Osteocyte (in vitro differentiated cells): ENCODE data around the gene HSD3B7. TPM values are rescaled to one million over a fixed set of nuclear protein-coding genes. Genes with fewer than 3 reads are reported as not detected.
A peak's percentile ranks its signal among the peaks of the same experiment; 100 is the strongest.

ENCODE experiments used
- DNase-seq: peaks from one replicate; pipeline ENCODE4 v3.0.0; 2021; ENCODE audit warnings: mixed read lengths; ENCODE audit not compliant: unreplicated experiment; ENCODE audit errors: extremely low spot score
- H3K27ac Mint-ChIP-seq: one replicate; pipeline ENCODE4 v1.8.0; 2021; ENCODE audit warnings: mild to moderate bottlenecking, mixed read lengths; ENCODE audit not compliant: unreplicated experiment
- H3K27me3 Mint-ChIP-seq: one replicate; pipeline ENCODE4 v1.8.0; 2021; ENCODE audit warnings: mixed read lengths; ENCODE audit not compliant: unreplicated experiment
- H3K36me3 Mint-ChIP-seq: one replicate; pipeline ENCODE4 v1.8.0; 2021; ENCODE audit warnings: mixed read lengths; ENCODE audit not compliant: unreplicated experiment
- H3K4me1 Mint-ChIP-seq: one replicate; pipeline ENCODE4 v1.8.0; 2021; ENCODE audit warnings: mixed read lengths; ENCODE audit not compliant: unreplicated experiment
- H3K4me3 Mint-ChIP-seq: one replicate; pipeline ENCODE4 v1.8.0; 2021; ENCODE audit warnings: mild to moderate bottlenecking, moderate library complexity, mixed read lengths; ENCODE audit not compliant: unreplicated experiment
- H3K9me3 Mint-ChIP-seq: one replicate; pipeline ENCODE4 v1.8.0; 2021; ENCODE audit warnings: mixed read lengths; ENCODE audit not compliant: unreplicated experiment
- total RNA-seq: library from RNA; stranded (reverse); gene quantifications from 2 replicates; pipeline ENCODE4 v1.2.1, GENCODE V29; 2021
- TF ChIP-seq, protein P1 (sequence below): fragments of 200-600 bp; sonication (generic); IDR thresholded peaks from 2 replicates; pipeline ENCODE4 v1.5.0; 2021; ENCODE audit warnings: antibody characterized with exemption, mild to moderate bottlenecking, moderate library complexity

The HSD3B7 gene
- total RNA-seq, 1 donor from 2014 or later = 7.6 TPM

DNA sequence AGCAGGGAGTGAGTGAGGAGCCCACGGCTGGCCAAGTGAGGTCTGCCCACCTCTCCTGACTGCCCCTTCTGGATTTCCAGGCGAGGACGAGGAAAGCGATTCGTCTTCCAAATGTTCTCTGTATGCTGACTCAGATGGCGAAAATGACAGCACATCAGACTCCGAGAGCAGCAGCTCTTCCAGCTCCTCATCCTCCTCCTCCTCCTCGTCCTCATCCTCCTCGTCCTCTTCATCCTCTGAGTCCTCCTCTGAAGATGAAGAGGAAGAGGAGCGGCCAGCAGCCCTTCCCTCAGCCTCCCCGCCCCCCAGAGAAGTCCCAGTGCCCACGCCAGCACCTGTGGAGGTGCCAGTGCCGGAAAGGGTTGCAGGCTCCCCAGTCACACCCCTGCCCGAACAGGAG, 13.7 kb upstream of the HSD3B7 start:
- no peak overlapping the region for H3K27ac Mint-ChIP-seq
- TF ChIP-seq, protein P1, sequence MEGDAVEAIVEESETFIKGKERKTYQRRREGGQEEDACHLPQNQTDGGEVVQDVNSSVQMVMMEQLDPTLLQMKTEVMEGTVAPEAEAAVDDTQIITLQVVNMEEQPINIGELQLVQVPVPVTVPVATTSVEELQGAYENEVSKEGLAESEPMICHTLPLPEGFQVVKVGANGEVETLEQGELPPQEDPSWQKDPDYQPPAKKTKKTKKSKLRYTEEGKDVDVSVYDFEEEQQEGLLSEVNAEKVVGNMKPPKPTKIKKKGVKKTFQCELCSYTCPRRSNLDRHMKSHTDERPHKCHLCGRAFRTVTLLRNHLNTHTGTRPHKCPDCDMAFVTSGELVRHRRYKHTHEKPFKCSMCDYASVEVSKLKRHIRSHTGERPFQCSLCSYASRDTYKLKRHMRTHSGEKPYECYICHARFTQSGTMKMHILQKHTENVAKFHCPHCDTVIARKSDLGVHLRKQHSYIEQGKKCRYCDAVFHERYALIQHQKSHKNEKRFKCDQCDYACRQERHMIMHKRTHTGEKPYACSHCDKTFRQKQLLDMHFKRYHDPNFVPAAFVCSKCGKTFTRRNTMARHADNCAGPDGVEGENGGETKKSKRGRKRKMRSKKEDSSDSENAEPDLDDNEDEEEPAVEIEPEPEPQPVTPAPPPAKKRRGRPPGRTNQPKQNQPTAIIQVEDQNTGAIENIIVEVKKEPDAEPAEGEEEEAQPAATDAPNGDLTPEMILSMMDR = no peak
- peaks cover 55% of the 10 kb centered on the region for H3K36me3 Mint-ChIP-seq
- no peak for DNase-seq
- H3K27me3 Mint-ChIP-seq = no peaks in the 10 kb centered on the region
- no peak overlapping the region for H3K4me3 Mint-ChIP-seq
- H3K4me1 Mint-ChIP-seq = peaks cover 4% of the 10 kb centered on the region
- H3K9me3 Mint-ChIP-seq = no peaks in the 10 kb centered on the region

DNA sequence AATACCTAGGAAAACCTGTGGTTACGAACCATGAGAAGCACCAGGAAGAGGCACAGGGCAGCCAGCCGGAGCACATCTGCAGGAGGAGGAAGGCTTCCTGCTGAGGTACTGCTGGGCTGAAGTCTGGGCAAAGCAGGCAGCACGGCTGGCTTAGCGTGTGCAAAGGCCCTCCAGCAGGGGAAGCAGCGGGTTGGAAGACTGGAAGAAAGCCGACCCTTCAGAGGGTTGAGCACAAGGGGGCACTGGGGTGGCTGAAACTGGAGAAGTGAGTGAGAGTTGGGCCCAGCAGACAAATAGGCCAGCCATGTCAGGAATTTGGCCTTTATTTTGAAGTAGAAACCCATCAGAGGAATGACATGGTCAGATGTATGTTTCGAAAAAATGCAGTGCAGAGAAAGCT, 12.1 kb upstream of the HSD3B7 start:
- Mint-ChIP-seq H3K9me3 (no peaks in the 10 kb centered on the region), H3K36me3 (peaks cover 52% of the 10 kb centered on the region)
- TF ChIP-seq, protein P1 = peak; percentile 21

DNA sequence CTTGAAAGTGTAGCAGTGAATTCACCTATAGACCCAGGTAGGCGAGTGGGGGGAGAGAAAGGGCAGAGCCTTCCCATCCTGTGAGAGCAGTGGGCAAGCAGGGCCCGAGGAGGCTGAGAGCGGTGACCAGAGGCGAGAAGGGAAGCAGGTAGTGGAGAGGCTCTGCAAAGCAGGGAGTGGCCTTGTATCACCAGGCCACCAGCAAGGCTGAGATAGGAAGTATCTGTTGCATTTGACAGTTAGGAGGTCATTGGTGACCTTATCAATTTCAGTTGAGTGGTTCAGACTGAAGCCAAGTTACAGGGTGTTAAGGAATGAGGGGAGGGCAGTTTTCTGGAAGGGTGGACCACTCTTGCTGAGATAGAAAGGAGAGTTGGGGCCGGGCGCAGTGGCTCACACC, 10.7 kb upstream of the HSD3B7 start:
- DNase-seq = no peak
- H3K9me3 Mint-ChIP-seq = no peaks in the 10 kb centered on the region
- TF ChIP-seq, protein P1 = no peak
- peaks cover 4% of the 10 kb centered on the region for H3K4me1 Mint-ChIP-seq
- no peak overlapping the region for H3K4me3 Mint-ChIP-seq
- no peak overlapping the region for H3K27ac Mint-ChIP-seq
- H3K27me3 Mint-ChIP-seq = no peaks in the 10 kb centered on the region
- H3K36me3 Mint-ChIP-seq = peaks cover 52% of the 10 kb centered on the region

More for the DNA sequence above, 12.1 kb upstream of the HSD3B7 start:
- Mint-ChIP-seq H3K4me1 (peaks cover 4% of the 10 kb centered on the region), H3K4me3 (no peak overlapping the region), H3K27ac (no peak overlapping the region), H3K27me3 (no peaks in the 10 kb centered on the region)
- DNase-seq = no peak

DNA sequence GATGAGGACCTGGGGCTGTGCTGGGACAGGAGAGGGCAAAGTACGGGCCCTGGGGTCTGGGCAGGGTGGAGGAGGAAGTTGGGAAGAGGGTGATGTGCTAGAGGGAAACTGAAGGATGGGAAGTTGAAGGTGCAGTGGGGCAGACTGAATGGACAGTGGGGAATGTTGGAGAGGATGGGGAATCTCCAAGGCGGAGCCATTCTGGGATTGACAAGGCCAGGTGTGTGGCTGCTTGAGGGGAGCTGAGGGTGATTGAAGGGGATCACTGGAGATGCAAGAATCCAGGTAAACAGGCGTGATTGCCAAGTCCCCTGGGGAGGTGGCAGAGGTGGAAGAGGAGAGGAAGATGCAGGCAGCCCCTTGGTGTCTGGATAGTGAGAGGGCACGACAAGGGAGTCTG, 8.5 kb upstream of the HSD3B7 start:
- Mint-ChIP-seq H3K36me3 (peaks cover 43% of the 10 kb centered on the region), H3K9me3 (no peaks in the 10 kb centered on the region), H3K27me3 (no peaks in the 10 kb centered on the region), H3K4me1 (peaks cover 4% of the 10 kb centered on the region), H3K27ac (no peak overlapping the region), H3K4me3 (no peak overlapping the region)
- DNase-seq = no peak
- TF ChIP-seq, protein P1 = no peak

DNA sequence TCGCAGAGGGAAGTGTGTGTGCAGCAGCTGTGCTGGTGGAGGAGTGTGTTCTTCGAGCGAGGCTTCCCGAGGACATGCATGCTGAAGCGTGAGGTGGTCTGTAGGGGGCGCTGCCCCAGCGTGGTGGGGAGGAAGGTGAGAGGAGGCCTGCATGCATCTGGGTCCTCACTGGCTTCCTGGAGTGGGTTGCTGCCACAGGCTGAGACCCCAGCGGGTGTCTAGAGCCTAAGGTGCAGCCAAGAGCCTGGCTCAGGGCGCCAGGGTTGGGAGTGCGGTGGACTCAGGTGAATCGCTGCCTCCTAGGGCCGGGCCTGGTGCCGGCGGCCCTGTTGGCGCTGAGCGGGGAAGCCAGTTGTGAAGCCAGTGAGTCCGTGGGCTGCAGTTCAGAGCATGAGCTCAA, 7.5 kb upstream of the HSD3B7 start:
- peaks cover 42% of the 10 kb centered on the region for H3K36me3 Mint-ChIP-seq
- TF ChIP-seq, protein P1 = peak; percentile 41

More for the DNA sequence above, 7.5 kb upstream of the HSD3B7 start:
- H3K9me3 Mint-ChIP-seq = no peaks in the 10 kb centered on the region
- DNase-seq = no peak
- peaks cover 4% of the 10 kb centered on the region for H3K4me1 Mint-ChIP-seq
- H3K27me3 Mint-ChIP-seq = no peaks in the 10 kb centered on the region
- H3K27ac Mint-ChIP-seq = no peak overlapping the region
- H3K4me3 Mint-ChIP-seq = no peak overlapping the region
